NCI-H524 (cell line): ENCODE results near the gene USP12.
"Not testable (repeated sequence)": the region's sequence is repeated elsewhere in the genome, so short reads cannot be mapped to it uniquely, and the experiment has no call there.

ENCODE experiments used
- DNase-seq, 2 experiments: peaks; one replicate each; lab custom pipeline; 2025; lab: John Stamatoyannopoulos, UW

The USP12 gene

GRCh38 chr13:27149702-27150101, 21.9 kb downstream of the USP12 start:
- DNase-seq, result no peak

DNA sequence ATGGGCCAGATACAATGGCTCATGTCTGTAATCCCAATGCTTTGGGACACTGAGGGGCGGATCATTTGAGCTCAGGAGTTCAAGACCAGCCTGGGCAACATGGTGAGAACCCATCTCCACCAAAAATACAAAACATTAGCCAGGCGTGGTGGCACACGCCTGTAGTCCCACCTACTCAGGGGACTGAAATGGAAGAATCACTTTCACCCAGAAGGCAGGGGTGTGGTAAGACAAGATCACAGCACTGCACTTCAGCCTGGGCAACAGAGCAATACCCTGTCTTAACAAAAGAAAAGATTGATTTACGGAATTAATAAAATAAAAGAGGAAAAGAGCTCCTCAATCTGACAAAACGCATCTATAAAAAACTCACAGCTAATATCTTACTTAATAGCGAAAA, 22.7 kb downstream of the USP12 start:
- no peak for DNase-seq

- DNase-seq, result no peak
These were observed 24.0 kb downstream of the USP12 start for GRCh38 chr13:27147530-27148170.

DNA sequence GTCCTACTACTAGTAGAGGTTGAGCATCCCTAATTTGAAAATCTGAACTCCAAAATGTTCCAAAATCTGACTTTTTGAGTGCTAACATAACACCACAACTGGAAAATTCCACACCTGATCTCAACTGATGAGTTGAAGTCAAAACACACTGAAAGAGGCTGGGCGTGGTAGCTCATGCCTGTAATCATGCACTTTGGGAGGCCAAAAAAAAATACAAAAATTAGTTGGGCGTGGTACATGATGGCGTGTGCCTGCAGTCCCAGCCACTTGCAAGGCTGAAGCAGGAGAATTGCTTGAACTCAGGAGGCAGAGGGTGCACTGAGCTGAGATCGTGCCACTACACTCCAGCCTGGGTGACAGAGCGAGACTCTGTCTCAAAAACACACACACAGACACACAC, 29.9 kb downstream of the USP12 start:
- no peak for DNase-seq

DNA sequence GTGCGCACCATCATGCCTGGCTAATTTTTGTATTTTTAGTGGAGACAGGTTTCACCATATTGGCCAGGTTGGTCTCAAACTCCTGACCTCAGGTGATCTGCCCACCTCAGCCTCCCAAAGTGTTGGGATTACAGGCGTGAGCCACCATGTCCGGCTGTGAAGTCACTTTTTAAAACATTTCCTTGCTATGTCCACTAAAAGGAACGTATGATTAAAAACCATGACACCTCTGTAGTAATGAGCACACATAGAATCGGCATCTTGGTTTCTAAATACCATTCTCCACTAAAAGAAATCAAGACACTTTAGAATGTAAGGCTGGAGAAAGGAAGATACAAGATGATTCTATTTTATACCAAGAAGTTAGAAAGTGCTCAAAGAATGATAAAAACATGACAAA, 30.5 kb downstream of the USP12 start:
- DNase-seq, result not testable (repeated sequence)

GRCh38 chr13:27140060-27140459, 31.6 kb downstream of the USP12 start:
- DNase-seq, result no peak

- no peak for DNase-seq
These were observed 32.0 kb downstream of the USP12 start for GRCh38 chr13:27139565-27139964.

DNA sequence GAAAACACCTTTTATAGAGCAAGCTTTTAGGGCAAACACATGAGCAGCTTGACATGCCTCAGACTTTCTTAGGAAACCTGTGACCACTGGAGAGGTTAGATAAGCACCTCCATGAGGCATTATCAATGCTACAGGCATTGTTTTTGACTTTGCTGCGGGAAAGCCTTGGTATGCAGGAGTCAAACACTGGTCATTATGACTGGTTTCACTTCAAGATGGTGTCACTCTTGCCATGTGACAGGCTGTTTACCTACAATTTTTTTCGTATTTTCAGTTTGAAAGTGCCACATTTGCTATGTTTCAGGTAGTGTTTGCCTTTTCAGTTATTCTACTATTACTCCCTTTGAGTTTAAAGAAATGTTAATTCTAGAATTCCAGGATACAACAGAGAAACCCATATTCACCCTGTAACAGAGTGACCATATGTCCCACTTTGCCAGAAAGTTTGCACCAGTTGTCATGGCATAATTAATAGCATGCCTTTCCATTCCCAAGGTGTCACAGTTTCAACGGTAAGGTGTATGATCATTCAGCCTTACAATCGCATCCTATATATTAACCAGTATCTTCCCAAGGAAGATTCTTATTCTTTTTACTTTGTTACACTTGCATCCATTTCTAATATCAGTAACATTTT, 33.0 kb downstream of the USP12 start:
- peak in 1 of 2 experiments; percentile 42 for DNase-seq

DNA sequence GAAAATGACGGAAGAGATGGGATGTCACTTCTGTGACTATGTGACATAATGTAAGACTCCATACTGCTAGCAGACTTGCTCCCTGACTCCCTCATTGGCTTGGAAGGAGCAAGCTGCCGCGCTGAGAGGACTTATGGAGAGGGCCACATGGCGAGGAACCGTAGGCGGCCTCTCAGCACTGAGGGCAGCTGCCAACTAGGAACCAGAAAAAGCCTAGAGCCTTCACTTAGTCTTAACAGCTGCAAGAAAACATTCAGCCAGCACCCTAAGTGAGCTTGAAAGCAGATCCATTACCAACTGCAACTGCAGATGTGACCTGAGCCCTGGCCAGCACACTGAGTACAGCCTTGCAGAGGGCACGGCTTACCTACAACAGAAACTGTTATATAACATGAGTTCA, 33.9 kb downstream of the USP12 start:
- peak; percentile 99 to 100 for DNase-seq

- no peak for DNase-seq
These were observed 36.6 kb downstream of the USP12 start for GRCh38 chr13:27135023-27135422.

- DNase-seq, result no peak
These were observed 37.7 kb downstream of the USP12 start for GRCh38 chr13:27133889-27134288.

GRCh38 chr13:27132538-27132937, 39.1 kb downstream of the USP12 start:
- no peak for DNase-seq

- DNase-seq, result no peak
These were observed 39.7 kb downstream of the USP12 start for GRCh38 chr13:27131906-27132305.

DNA sequence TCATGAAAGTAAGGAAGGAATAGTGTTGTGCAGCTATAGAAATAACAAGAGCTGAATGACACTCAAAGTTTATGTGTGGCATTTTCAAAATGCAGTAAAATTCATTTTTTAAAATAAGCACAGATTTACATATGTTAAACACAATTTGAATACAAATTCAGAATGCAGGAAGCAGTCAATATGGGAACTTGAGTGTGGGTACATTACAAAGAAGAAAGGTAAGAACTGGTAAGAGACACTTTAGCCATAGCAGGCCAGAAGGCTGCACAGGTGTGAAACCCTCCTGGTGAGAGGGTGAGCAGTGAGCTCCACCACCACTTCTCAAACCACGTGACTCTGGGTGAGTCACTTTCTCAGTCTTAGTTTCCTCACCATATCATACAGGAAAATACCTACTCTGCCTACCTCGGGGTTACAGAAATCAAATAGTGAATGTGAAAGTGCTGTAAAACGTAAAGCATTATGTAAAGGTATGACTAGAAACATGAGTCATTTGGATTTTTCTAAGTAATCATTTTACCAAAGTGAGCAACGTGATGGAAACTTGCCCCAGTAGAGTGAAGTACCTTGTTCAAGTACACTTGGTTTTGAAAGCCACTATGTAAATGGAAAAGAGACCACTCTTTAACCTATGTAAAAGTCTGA, 40.5 kb downstream of the USP12 start:
- DNase-seq, result no peak

- DNase-seq, result no peak
These were observed 41.2 kb downstream of the USP12 start for GRCh38 chr13:27130223-27130978.

- DNase-seq, result no peak
These were observed 42.6 kb downstream of the USP12 start for GRCh38 chr13:27128825-27129627.

GRCh38 chr13:27126859-27127258, 44.8 kb downstream of the USP12 start:
- DNase-seq, result no peak

GRCh38 chr13:27125357-27126282, 46.0 kb downstream of the USP12 start:
- DNase-seq, result no peak

- DNase-seq, result no peak
These were observed 47.0 kb downstream of the USP12 start for GRCh38 chr13:27124571-27124970.

- not testable (repeated sequence) for DNase-seq
These were observed 48.2 kb downstream of the USP12 start for GRCh38 chr13:27123445-27123844.

DNA sequence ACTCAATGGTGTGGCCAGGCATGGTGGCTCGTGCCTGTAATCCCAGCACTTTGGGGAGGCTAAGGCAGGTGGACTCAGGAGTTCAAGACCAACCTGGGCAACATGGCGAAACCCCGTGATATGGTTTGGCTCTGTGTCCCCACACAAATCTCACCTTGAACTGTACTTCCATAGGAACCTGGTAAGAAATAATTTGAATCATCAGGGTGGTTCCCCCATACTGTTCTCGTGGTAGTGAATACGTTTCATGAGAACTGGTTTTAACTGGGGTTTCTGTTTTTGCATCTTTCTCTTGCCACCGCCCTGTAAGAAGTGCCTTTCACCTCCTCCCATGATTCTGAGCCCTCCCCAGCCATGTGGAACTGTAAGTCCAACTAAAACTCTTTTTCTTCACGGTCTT, 49.6 kb downstream of the USP12 start:
- no peak for DNase-seq
